Panc1 (cell line): Measurements from ENCODE around the gene RIPOR2. TPM values are rescaled to one million over a fixed set of nuclear protein-coding genes. Genes with fewer than 3 reads are reported as not detected.
"Not testable (repeated sequence)": the region's sequence is repeated elsewhere in the genome, so short reads cannot be mapped to it uniquely, and the experiment has no call there.

Source experiments
- ATAC-seq: fragments of 200-7000 bp; cut with Tn5 transposase; 2 replicates; pipeline ENCODE4 v1.9.1; 2020; ENCODE audit warnings: mild to moderate bottlenecking, moderate library complexity
- BruUV-seq: library from RNA; stranded (reverse); fragments of 400-500 nt; replicated peaks from 2 replicates; lab custom pipeline; 2021; lab: Mats Ljungman, UMichigan
- CTCF ChIA-PET: fragments of 300-600 bp; sonication (Branson Sonifier 250); formaldehyde crosslinking; loops from one replicate; lab custom pipeline; 2022; ENCODE audit warnings: antibody characterized with exemption; lab: Charles Lee
- POLR2A ChIA-PET: fragments of 300-600 bp; sonication (Branson Sonifier 250); formaldehyde crosslinking; loops from one replicate; lab custom pipeline; 2022; ENCODE audit warnings: antibody characterized with exemption; lab: Charles Lee
- DNase-seq: peaks from one replicate; pipeline ENCODE4 v3.0.0-alpha.2; 2010; ENCODE audit warnings: low read depth, low spot score
- H3K27ac ChIP-seq: 2 replicates; pipeline ENCODE4 v1.5.1; 2011; ENCODE audit warnings: mild to moderate bottlenecking, low read length, inconsistent platforms
- H3K27me3 ChIP-seq: fragments of 200-500 bp; sonication (Bioruptor generic); 2 replicates; pipeline ENCODE4 v1.6.0; 2014; ENCODE audit warnings: low read length, inconsistent platforms; ENCODE audit not compliant: control insufficient read depth, insufficient read depth
- H3K36me3 ChIP-seq: fragments of 200-500 bp; sonication (Bioruptor generic); 2 replicates; pipeline ENCODE4 v1.5.1; 2014; ENCODE audit warnings: inconsistent platforms, mild to moderate bottlenecking, low read length, moderate library complexity; ENCODE audit not compliant: control insufficient read depth, insufficient read depth
- H3K4me1 ChIP-seq: 2 replicates; pipeline ENCODE4 v1.5.1; 2011; ENCODE audit warnings: inconsistent platforms, mild to moderate bottlenecking, low read length, moderate library complexity; ENCODE audit not compliant: control insufficient read depth, insufficient read depth
- H3K4me3 ChIP-seq, 2 experiments: 2 replicates each; pipeline ENCODE4 v1.5.1; 2011 to 2012; ENCODE audit warnings: low read depth in 2 of 2, low read length in 2 of 2, mild to moderate bottlenecking in 2 of 2, inconsistent platforms in 1 of 2, moderate library complexity in 1 of 2
- H3K9me3 ChIP-seq: fragments of 200-500 bp; sonication (Bioruptor generic); 2 replicates; pipeline ENCODE4 v1.5.1; 2014; ENCODE audit warnings: low read depth, mild to moderate bottlenecking, inconsistent platforms, low read length, moderate library complexity; ENCODE audit not compliant: control insufficient read depth, insufficient read depth
- CTCF ChIP-seq: fragments of 450-650 bp; IDR thresholded peaks from 2 replicates; pipeline ENCODE4 v1.5.1; 2017; ENCODE audit warnings: mild to moderate bottlenecking
- POLR2AphosphoS5 ChIP-seq: IDR thresholded peaks from 2 replicates; pipeline ENCODE4 v1.6.1; 2012; ENCODE audit warnings: mild to moderate bottlenecking, low read depth, low read length, moderate library complexity
- REST ChIP-seq, 2 experiments: IDR thresholded peaks; 2 replicates each; pipeline ENCODE4 v1.6.1; 2011 to 2012; ENCODE audit warnings: low read depth in 2 of 2, control low read depth in 1 of 2, low read length in 1 of 2, mild to moderate bottlenecking in 1 of 2, moderate library complexity in 1 of 2; ENCODE audit not compliant: insufficient read depth in 1 of 2
- SIN3A ChIP-seq: IDR thresholded peaks from 2 replicates; pipeline ENCODE4 v1.6.1; 2012; ENCODE audit warnings: low read depth, mild to moderate bottlenecking, low read length, moderate library complexity, borderline replicate concordance; ENCODE audit not compliant: insufficient read depth
- TCF7L2 ChIP-seq: IDR thresholded peaks from 2 replicates; pipeline ENCODE4 v1.6.1; 2011; ENCODE audit warnings: mild to moderate bottlenecking, low read depth, low read length, inconsistent platforms
- in situ Hi-C: cut with HindIII; loops from 2 replicates; pipeline ENCODE4 v1.10.0; 2016; ENCODE audit warnings: low sequenced_read_pairs, low pct_unique_long_range_greater_than_20kb
- intact Hi-C: fragments of 100-400 bp; cut with micrococcal nuclease; formaldehyde crosslinking; loops from one replicate; pipeline ENCODE4 v1.10.0; 2022; ENCODE audit not compliant: unreplicated experiment
- total RNA-seq: library from RNA; stranded (reverse); gene quantifications from one replicate; pipeline ENCODE4 v1.2.1, GENCODE V29; 2021; ENCODE audit not compliant: unreplicated experiment

RIPOR2 gene
- total RNA-seq, 1 experiment from 2014 or later, result 0.54 TPM

- no TSS peak for BruUV-seq
- TF ChIP-seq REST (IDR thresholded peaks at IDR 0.05; ENCODE audit: insufficient read depth in 1 of 2, low read depth in 2 of 2, low read length in 1 of 2) (no peak), SIN3A (no peak), CTCF (no peak), POLR2AphosphoS5 (no peak), TCF7L2 (no peak)
- H3K27ac ChIP-seq, result no peak overlapping the region
- DNase-seq (no peak), ATAC-seq (no peak)
- no peaks in the 10 kb centered on the region for H3K36me3 ChIP-seq
- in situ Hi-C loops (no loop called here), intact Hi-C loops (no loop called here)
- no peak overlapping the region for H3K4me3 ChIP-seq
- CTCF ChIA-PET, result no interaction called here
- peaks cover 22% of the 10 kb centered on the region for H3K27me3 ChIP-seq
- H3K9me3 ChIP-seq, result no peaks in the 10 kb centered on the region
- POLR2A ChIA-PET, result no interaction called here
- H3K4me1 ChIP-seq, result no peaks in the 10 kb centered on the region
Observed at GRCh38 chr6:24949020-24949569, 13.3 kb upstream of the RIPOR2 start.

GRCh38 chr6:24948261-24948660 is 12.5 kb upstream of the RIPOR2 start:
- H3K4me1 ChIP-seq, H3K4me3 ChIP-seq, DNase-seq, ATAC-seq, POLR2A ChIA-PET, H3K27ac ChIP-seq, in situ Hi-C loops, H3K36me3 ChIP-seq, intact Hi-C loops, CTCF ChIA-PET, BruUV-seq, H3K9me3 ChIP-seq: not testable (repeated sequence)
- H3K27me3 ChIP-seq, result peaks cover 22% of the 10 kb centered on the region

- no TSS peak for BruUV-seq
- intact Hi-C loops (no loop called here), in situ Hi-C loops (no loop called here)
- ChIA-PET CTCF (no interaction called here), POLR2A (interaction anchor here (0.7 kb wide), 1 partner anchor 459 kb away, joined by 6 read pairs; no protein-coding TSS in a partner anchor)
- H3K27me3 ChIP-seq, result peaks cover 22% of the 10 kb centered on the region
- ATAC-seq (no peak), DNase-seq (no peak)
- no peaks in the 10 kb centered on the region for H3K9me3 ChIP-seq
- TF ChIP-seq CTCF (no peak), TCF7L2 (no peak), POLR2AphosphoS5 (no peak)
- H3K36me3 ChIP-seq, result no peaks in the 10 kb centered on the region
- H3K27ac ChIP-seq, result no peak overlapping the region
- no peak overlapping the region for H3K4me3 ChIP-seq
- no peaks in the 10 kb centered on the region for H3K4me1 ChIP-seq
Observed at GRCh38 chr6:24947636-24948035, 11.9 kb upstream of the RIPOR2 start.
